IMR-90 (cell line): ENCODE measurements around the gene TNRC6C. TPM values are rescaled to one million over a fixed set of nuclear protein-coding genes. Genes with fewer than 3 reads are reported as not detected.

Experiments
- ATAC-seq: fragments of 200-7000 bp; cut with Tn5 transposase; 2 replicates; pipeline ENCODE4 v1.9.1; 2020; ENCODE audit warnings: low read depth, mild to moderate bottlenecking, moderate library complexity
- BruUV-seq: library from RNA; stranded (reverse); fragments of 400-500 nt; replicated peaks from 2 replicates; lab custom pipeline; 2021; lab: Mats Ljungman, UMichigan
- CTCF ChIA-PET: fragments of 300-600 bp; formaldehyde crosslinking; extraction: SDS; loops from one replicate; lab custom pipeline; 2021; ENCODE audit warnings: antibody characterized with exemption; lab: Yijun Ruan, JAX
- POLR2A ChIA-PET: fragments of 300-600 bp; sonication (Branson Sonifier 250); formaldehyde crosslinking; loops from one replicate; lab custom pipeline; 2022; ENCODE audit warnings: antibody characterized with exemption; ENCODE audit not compliant: unreplicated experiment; lab: Charles Lee
- DNase-seq: peaks from one replicate; pipeline ENCODE4 v3.0.0; 2013
- H2AFZ ChIP-seq: replicated peaks from 2 replicates; pipeline ENCODE3; 2013; ENCODE audit warnings: low read length, mild to moderate bottlenecking; ENCODE audit not compliant: poor library complexity
- H2AK5ac ChIP-seq: 2 replicates; pipeline ENCODE4 v1.6.1; 2013; ENCODE audit warnings: low read depth, low read length, inconsistent platforms
- H2AK9ac ChIP-seq: replicated peaks from 2 replicates; pipeline ENCODE3; 2013; ENCODE audit warnings: mild to moderate bottlenecking, low read depth, low read length, moderate library complexity; ENCODE audit not compliant: poor library complexity
- H2BK120ac ChIP-seq: 2 replicates; pipeline ENCODE4 v1.6.1; 2013; ENCODE audit warnings: low read depth, low read length, inconsistent platforms
- H2BK15ac ChIP-seq: 3 replicates; pipeline ENCODE4 v1.6.1; 2013; ENCODE audit warnings: low read depth, low read length, inconsistent platforms
- H2BK20ac ChIP-seq: 2 replicates; pipeline ENCODE4 v1.6.1; 2013; ENCODE audit warnings: low read depth, mild to moderate bottlenecking, inconsistent platforms, low read length, moderate library complexity
- H2BK5ac ChIP-seq: 2 replicates; pipeline ENCODE4 v1.6.1; 2013; ENCODE audit warnings: mild to moderate bottlenecking, low read depth, low read length, inconsistent platforms; ENCODE audit not compliant: poor library complexity, severe bottlenecking
- H3K14ac ChIP-seq: replicated peaks from 2 replicates; pipeline ENCODE4 v1.6.1; 2013; ENCODE audit warnings: low read depth, low read length, inconsistent platforms
- H3K18ac ChIP-seq: 2 replicates; pipeline ENCODE4 v1.6.1; 2013; ENCODE audit warnings: low read depth, low read length, control low read depth
- H3K23ac ChIP-seq: 2 replicates; pipeline ENCODE4 v1.6.1; 2013; ENCODE audit warnings: low read depth, low read length, inconsistent platforms
- H3K27ac ChIP-seq: 2 replicates; pipeline ENCODE4 v1.5.1; 2013; ENCODE audit warnings: mild to moderate bottlenecking, control low read depth, low read length; ENCODE audit not compliant: insufficient read depth
- H3K27me3 ChIP-seq: 2 replicates; pipeline ENCODE4 v1.6.1; 2013; ENCODE audit warnings: low read length; ENCODE audit not compliant: control insufficient read depth, insufficient read depth
- H3K36me3 ChIP-seq: 2 replicates; pipeline ENCODE4 v1.6.1; 2013; ENCODE audit warnings: low read length, mixed read lengths; ENCODE audit not compliant: control insufficient read depth, insufficient read depth
- H3K4ac ChIP-seq: 2 replicates; pipeline ENCODE4 v1.6.1; 2013; ENCODE audit warnings: low read depth, low read length, inconsistent platforms
- H3K4me1 ChIP-seq: 2 replicates; pipeline ENCODE4 v1.6.1; 2013; ENCODE audit warnings: low read length, mixed read lengths; ENCODE audit not compliant: control insufficient read depth, insufficient read depth
- H3K4me2 ChIP-seq: 2 replicates; pipeline ENCODE4 v1.6.1; 2013; ENCODE audit warnings: low read depth, mild to moderate bottlenecking, control low read depth, low read length, moderate library complexity
- H3K4me3 ChIP-seq: 2 replicates; pipeline ENCODE4 v1.5.1; 2013; ENCODE audit warnings: low read depth, mild to moderate bottlenecking, control low read depth, low read length, moderate library complexity; ENCODE audit not compliant: insufficient read depth
- H3K56ac ChIP-seq: 2 replicates; pipeline ENCODE4 v1.6.1; 2013; ENCODE audit warnings: low read length, inconsistent platforms; ENCODE audit not compliant: insufficient read depth; ENCODE audit errors: extremely low read depth
- H3K79me1 ChIP-seq, 2 experiments: 2 replicates each; pipeline ENCODE4 v1.6.1; 2013; ENCODE audit warnings: low read length in 2 of 2, inconsistent platforms in 1 of 2, low read depth in 1 of 2
- H3K9ac ChIP-seq: 2 replicates; pipeline ENCODE4 v1.6.1; 2013; ENCODE audit warnings: low read depth, low read length, control low read depth
- H3K9me1 ChIP-seq: 2 replicates; pipeline ENCODE4 v1.6.1; 2013; ENCODE audit warnings: low read length, inconsistent platforms; ENCODE audit not compliant: insufficient read depth
- H3K9me3 ChIP-seq: 2 replicates; pipeline ENCODE4 v1.6.1; 2013; ENCODE audit warnings: low read length; ENCODE audit not compliant: control insufficient read depth, insufficient read depth
- H4K20me1 ChIP-seq: 2 replicates; pipeline ENCODE4 v1.6.1; 2013; ENCODE audit warnings: low read length, inconsistent platforms; ENCODE audit not compliant: insufficient read depth
- H4K5ac ChIP-seq: 2 replicates; pipeline ENCODE4 v1.6.1; 2013; ENCODE audit warnings: mild to moderate bottlenecking, low read depth, low read length, control low read depth
- H4K8ac ChIP-seq, 2 experiments: 2 replicates each; pipeline ENCODE4 v1.6.1; 2013; ENCODE audit warnings: low read depth in 2 of 2, low read length in 2 of 2, control low read depth in 1 of 2, inconsistent platforms in 1 of 2
- H4K91ac ChIP-seq: 2 replicates; pipeline ENCODE4 v1.6.1; 2013; ENCODE audit warnings: low read depth, low read length, inconsistent platforms; ENCODE audit not compliant: insufficient read depth
- CEBPB ChIP-seq: IDR thresholded peaks from 2 replicates; pipeline ENCODE4 v1.6.1; 2012; ENCODE audit warnings: low read depth, low read length, improper control_type of control experiment
- RCOR1 ChIP-seq: IDR thresholded peaks from 2 replicates; pipeline ENCODE4 v1.6.1; 2012; ENCODE audit warnings: mild to moderate bottlenecking, low read length, improper control_type of control experiment; ENCODE audit not compliant: insufficient replicate concordance
- RFX5 ChIP-seq: IDR thresholded peaks from 2 replicates; pipeline ENCODE4 v1.8.0; 2012; ENCODE audit warnings: low read depth, mild to moderate bottlenecking, low read length, moderate library complexity
- WGBS, 2 experiments: methylation state at CpG; one replicate each; pipeline versions ENCODE4 v1.1.5 to v1.1.7; 2013; ENCODE audit warnings: missing lambda C conversion rate in 2 of 2; ENCODE audit not compliant: insufficient read length in 1 of 2; ENCODE audit errors: extremely low coverage in 2 of 2; 5-methylcytosine and 5-hydroxymethylcytosine counted together
- dilution Hi-C: fragments of 300-500 bp; cut with HindIII; formaldehyde crosslinking; loops from one replicate; pipeline ENCODE4 v1.14.3; 2018; ENCODE audit warnings: low sequenced_read_pairs; ENCODE audit not compliant: unreplicated experiment
- in situ Hi-C: fragments of 300-500 bp; cut with MboI; formaldehyde crosslinking; loops from 3 replicates; pipeline ENCODE4 v1.14.3; 2019; ENCODE audit warnings: low sequenced_read_pairs, inconsistent platforms, mixed read lengths
- intact Hi-C: fragments of 100-400 bp; cut with micrococcal nuclease; formaldehyde crosslinking; loops from 2 replicates; pipeline ENCODE4 v1.10.0; 2022
- polyA plus RNA-seq, 3 experiments: library from polyadenylated mRNA; depleted of rRNA; stranded (reverse); fragments of >200 nt; gene quantifications; 2 replicates each; pipeline ENCODE4 v1.2.3, GENCODE V29; 2012; ENCODE audit warnings: low replicate concordance in 1 of 3
- total RNA-seq: library from RNA; depleted of rRNA; stranded (reverse); fragments of >200 nt; gene quantifications from 2 replicates; pipeline ENCODE4 v1.2.3, GENCODE V29; 2012

The TNRC6C gene
- total and polyA plus RNA-seq, 2 of the 4 experiments (the other 2 are of a cell fraction), result 1.6 to 2.7 TPM

DNA sequence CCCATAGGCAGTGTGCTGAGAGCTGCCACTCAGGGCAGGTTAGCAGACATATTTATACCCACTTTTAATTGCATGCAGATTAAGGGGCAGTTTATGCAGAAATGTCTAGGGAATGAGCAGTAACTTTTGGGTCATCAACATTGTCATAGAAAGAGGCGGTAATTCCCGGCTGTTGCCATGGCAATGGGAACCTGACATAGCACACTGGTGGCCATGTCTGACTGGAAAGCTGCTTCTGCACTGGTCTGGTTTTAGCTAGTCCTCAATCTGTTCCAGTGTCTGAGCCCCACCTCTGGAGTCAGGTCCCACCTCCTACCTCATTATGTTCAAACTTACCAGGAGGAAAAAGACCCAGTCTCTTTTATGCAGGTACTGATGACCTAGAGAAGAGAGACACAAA is 31.5 kb upstream of the TNRC6C start:
- in situ Hi-C loops, result no loop called here
- no peaks in the 10 kb centered on the region for H4K20me1 ChIP-seq
- no peak overlapping the region for H2AK5ac ChIP-seq
- no peak overlapping the region for H2BK120ac ChIP-seq
- H4K8ac ChIP-seq, result no peak overlapping the region
- no peaks in the 10 kb centered on the region for H3K9me3 ChIP-seq
- no peak overlapping the region for H3K14ac ChIP-seq
- no peak overlapping the region for H2BK5ac ChIP-seq
- no peak for DNase-seq
- no peak overlapping the region for H2AFZ ChIP-seq
- no peak for ATAC-seq
- intact Hi-C loops, result no loop called here
- ChIA-PET POLR2A (no interaction called here), CTCF (no interaction called here)
- H3K23ac ChIP-seq, result no peak overlapping the region
- no peak overlapping the region for H3K4ac ChIP-seq
- 72% methylated on average over 2 of the region's 2 CpGs; no CpG with 5 or more reads in 1 of the 2 experiments for WGBS, 2 experiments
- BruUV-seq, result no TSS peak
- H3K18ac ChIP-seq, result no peak overlapping the region
- dilution Hi-C loops, result no loop called here
- H3K56ac ChIP-seq, result no peak overlapping the region
- H3K4me1 ChIP-seq, result no peaks in the 10 kb centered on the region
- H3K4me3 ChIP-seq, result no peak overlapping the region
- H3K27me3 ChIP-seq, result peaks cover 57% of the 10 kb centered on the region
- no peak overlapping the region for H4K5ac ChIP-seq
- H2BK20ac ChIP-seq, result no peak overlapping the region
- H3K36me3 ChIP-seq, result no peaks in the 10 kb centered on the region
- H3K4me2 ChIP-seq, result no peak overlapping the region
- no peak overlapping the region for H2BK15ac ChIP-seq
- no peaks in the 10 kb centered on the region for H3K79me1 ChIP-seq
- no peak overlapping the region for H3K9ac ChIP-seq
- no peaks in the 10 kb centered on the region for H3K9me1 ChIP-seq
- no peak overlapping the region for H2AK9ac ChIP-seq
- H4K91ac ChIP-seq, result no peak overlapping the region
- no peak for TF ChIP-seq RCOR1
- no peak for TF ChIP-seq RFX5
- no peak for TF ChIP-seq CEBPB
- H3K27ac ChIP-seq, result no peak overlapping the region
